22Rv1 (cell line): ENCODE results near the gene GARS1.

ENCODE experiments used
- H3K27ac ChIP-seq: fragments of 450-650 bp; 2 replicates; pipeline ENCODE4 v1.5.1; 2017
- ZFX ChIP-seq: fragments of 450-650 bp; IDR thresholded peaks from 2 replicates; pipeline ENCODE4 v1.6.1; 2017; ENCODE audit warnings: antibody characterized with exemption, borderline replicate concordance
- TF ChIP-seq, protein P1 (sequence below): fragments of 450-650 bp; IDR thresholded peaks from 2 replicates; pipeline ENCODE4 v1.5.1; 2017; ENCODE audit warnings: mild to moderate bottlenecking

Gene GARS1

DNA sequence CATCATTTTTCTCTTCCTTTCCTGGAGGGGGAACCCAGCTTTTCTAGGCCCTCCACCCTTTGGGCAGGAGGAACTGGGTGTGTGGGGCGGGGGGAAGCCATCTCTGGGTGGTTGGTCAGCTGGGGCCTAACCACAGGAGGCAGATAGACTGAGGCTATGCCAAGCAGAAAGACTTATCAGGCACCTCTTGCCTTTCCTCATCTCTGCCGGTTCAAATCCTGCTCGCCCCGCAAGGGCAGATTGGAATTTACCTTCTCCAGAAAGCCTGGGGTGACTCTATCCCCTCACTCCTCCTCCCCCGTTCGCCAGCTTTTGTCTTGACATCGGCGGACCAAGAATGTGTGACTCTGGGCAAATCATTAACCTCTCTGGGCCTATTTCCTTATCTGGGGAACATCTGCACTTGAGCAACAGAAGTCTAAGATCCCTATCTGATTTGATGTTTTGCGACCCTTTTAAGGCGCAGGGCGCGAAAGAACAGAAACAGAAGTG is 584 bp upstream of the GARS1 start:
- peak overlapping the region; percentile 95 for H3K27ac ChIP-seq
- no peak for TF ChIP-seq ZFX
- TF ChIP-seq, protein P1, sequence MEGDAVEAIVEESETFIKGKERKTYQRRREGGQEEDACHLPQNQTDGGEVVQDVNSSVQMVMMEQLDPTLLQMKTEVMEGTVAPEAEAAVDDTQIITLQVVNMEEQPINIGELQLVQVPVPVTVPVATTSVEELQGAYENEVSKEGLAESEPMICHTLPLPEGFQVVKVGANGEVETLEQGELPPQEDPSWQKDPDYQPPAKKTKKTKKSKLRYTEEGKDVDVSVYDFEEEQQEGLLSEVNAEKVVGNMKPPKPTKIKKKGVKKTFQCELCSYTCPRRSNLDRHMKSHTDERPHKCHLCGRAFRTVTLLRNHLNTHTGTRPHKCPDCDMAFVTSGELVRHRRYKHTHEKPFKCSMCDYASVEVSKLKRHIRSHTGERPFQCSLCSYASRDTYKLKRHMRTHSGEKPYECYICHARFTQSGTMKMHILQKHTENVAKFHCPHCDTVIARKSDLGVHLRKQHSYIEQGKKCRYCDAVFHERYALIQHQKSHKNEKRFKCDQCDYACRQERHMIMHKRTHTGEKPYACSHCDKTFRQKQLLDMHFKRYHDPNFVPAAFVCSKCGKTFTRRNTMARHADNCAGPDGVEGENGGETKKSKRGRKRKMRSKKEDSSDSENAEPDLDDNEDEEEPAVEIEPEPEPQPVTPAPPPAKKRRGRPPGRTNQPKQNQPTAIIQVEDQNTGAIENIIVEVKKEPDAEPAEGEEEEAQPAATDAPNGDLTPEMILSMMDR = no peak

DNA sequence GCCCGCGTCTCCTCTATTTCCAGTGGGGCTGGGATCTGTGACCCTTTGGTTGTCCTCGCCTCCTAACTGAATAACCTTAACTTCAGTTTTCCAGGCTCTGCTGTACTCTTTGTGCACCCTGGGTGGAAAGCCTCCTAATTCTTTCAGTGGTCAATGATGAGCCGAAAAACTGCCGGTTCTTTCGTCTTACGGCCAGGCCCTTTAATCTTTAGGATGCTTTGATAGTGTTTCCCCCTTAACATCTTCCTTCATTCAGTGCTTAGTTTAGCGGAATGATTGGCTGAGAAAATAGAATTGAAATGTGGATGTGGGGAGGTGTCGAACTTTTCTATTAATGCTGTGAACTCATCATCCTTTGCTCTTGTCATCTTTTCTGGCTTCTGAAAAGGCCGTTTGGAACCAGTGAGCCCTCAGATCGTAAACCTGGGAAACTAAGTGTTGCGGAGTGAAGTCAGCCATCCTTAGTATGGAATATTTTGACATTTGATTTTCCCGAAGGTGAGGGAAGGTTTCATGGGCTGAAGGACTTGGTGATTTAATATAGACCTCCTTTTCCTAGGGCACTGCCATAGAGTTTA is 847 bp downstream of the GARS1 start:
- H3K27ac ChIP-seq = peak overlapping the region; percentile 95
- no peak for TF ChIP-seq ZFX
- TF ChIP-seq, protein P1 = no peak

DNA sequence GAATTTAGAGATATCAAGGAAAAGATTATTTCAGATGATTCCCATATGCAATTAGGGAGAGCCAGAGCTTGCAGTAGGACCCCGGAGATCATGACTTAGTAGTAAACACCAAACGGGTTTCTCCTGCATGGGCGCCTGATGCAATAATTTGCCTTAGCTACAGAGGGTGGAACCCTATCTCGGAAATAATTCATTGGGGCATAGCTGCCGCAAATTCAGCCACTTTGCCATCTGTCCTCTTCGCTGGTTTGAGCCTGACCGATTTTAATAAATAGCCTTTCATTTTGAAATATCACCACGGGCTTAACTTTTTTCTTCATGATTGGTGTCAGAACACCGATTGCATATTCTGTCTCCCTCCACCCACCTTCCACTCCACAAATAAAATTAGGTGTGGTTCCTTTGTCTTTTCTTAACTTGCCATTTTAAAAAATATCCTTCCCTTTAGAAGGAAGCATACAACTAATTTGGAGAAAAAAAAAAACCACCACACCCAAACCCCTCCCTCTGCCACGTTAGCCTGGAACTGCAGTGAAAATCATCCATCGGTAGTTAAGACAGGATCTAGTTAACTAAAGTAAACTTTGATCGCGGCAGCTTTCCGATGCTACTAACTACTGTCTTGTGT is 1.4 kb downstream of the GARS1 start:
- peak overlapping the region; percentile 95 for H3K27ac ChIP-seq
- TF ChIP-seq, protein P1 = no peak
- TF ChIP-seq ZFX = no peak

DNA sequence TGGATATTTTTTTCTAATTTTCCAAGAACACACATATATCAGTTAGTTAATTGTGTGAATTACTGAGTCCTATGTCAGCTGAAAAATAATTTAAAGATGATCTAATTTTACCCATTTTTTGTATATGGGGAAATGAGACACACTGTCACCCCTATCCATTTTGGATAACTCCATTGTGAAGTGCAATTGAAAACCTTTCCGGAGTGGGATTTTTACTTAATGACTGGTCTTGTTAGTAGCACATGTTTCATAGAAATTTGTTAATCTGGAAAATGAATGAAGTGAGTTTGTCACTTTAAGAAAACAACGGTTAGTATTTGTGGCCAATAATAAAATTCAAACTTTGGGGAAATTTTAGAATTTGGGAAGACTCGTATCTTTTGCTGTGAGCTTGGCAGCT is 2.0 kb downstream of the GARS1 start:
- TF ChIP-seq ZFX = no peak
- TF ChIP-seq, protein P1 = no peak
- no peak overlapping the region for H3K27ac ChIP-seq

DNA sequence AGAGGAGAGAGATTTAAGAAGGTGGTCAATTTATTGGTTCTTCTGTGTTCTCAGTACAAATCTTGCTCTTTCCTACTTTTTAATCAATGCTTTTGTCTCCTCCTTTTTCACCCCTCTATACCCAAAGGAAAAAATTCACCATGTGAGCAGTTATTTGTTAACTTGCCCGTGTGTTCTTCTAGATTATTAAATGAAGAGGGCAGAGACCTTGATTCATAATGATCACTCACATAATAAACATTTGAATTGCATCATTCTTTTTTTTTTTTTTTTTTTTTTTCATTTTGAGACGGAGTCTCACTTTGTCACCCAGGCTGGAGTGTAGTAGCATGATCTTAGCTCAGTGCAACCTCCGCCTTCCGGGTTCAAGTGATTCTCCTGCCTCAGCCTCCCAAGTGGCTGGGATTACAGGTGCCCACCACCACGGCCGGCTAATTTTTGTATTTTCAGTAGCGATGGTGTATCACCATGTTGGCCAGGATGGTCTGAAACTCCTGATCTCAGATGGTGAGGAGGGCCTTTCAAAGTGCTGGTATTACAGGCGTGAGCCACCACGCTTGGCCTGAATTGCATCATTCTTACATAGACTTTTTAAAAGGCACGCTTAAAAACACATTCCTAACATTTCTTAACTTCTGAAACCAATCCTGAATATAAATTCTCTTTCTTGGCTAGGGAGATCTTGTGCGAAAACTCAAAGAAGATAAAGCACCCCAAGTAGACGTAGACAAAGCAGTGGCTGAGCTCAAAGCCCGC is 3.6 kb downstream of the GARS1 start:
- H3K27ac ChIP-seq = 0 out of 2 replicates have a peak overlapping the region, but pooled peaks have one; percentile 3

DNA sequence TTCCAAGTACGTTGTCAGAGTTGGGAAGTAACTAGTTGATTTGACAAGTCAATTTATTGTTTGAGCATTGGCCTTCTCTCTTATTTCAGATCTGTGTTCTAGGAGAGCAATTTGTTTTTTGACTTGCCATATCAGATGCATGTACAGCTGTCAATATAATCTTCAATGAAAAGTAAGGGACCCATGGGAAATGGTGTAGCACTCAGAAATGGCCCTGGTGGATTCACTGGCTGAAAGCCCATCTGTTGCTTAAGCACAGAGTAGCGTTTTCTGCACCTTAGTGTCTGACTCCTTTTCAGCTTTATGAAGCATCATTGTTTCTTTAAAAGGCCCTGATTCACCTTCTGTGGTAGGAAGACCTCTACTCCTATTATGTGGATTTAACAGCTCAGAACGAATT is 10.2 kb downstream of the GARS1 start:
- no peak overlapping the region for H3K27ac ChIP-seq
- TF ChIP-seq, protein P1 = no peak
- no peak for TF ChIP-seq ZFX

More for the DNA sequence above, 3.6 kb downstream of the GARS1 start:
- no peak for TF ChIP-seq ZFX
- TF ChIP-seq, protein P1 = no peak
